Activated CD8-positive, alpha-beta memory T cell treated with anti-CD3 and anti-CD28 coated beads for 48 hours (primary cell): ENCODE measurements around the gene PLCB1.
A peak's percentile ranks its signal among the peaks of the same experiment; 100 is the strongest.
"Not testable (repeated sequence)": the region's sequence is repeated elsewhere in the genome, so short reads cannot be mapped to it uniquely, and the experiment has no call there.

Source experiments
- DNase-seq, 3 experiments: peaks; one replicate each; pipeline ENCODE4 v3.0.0-alpha.2; 2020; ENCODE audit warnings: low read depth in 2 of 3, low spot score in 2 of 3

Gene PLCB1

GRCh38 chr20:8131598-8132483 lies at the start of gene PLCB1:
Gene PLCB1, plus strand, starts transcription at chr20:8132266. Its CDS starts 386 bp downstream, at chr20:8132652.
- DNase-seq: peak; percentile 48 to 61 (median 55)

GRCh38 chr20:8082989-8083388 lies 49.1 kb upstream of the PLCB1 start:
- DNase-seq: no peak

GRCh38 chr20:8089668-8090067 lies 42.4 kb upstream of the PLCB1 start:
- DNase-seq: no peak

- no peak for DNase-seq
Measured at GRCh38 chr20:8094415-8094818, 37.6 kb upstream of the PLCB1 start.

- no peak for DNase-seq
Measured at GRCh38 chr20:8094850-8095249, 37.2 kb upstream of the PLCB1 start.

- DNase-seq: no peak
Measured at GRCh38 chr20:8095648-8096572, 36.2 kb upstream of the PLCB1 start.

GRCh38 chr20:8097307-8097706 lies 34.8 kb upstream of the PLCB1 start:
- DNase-seq: no peak

GRCh38 chr20:8104252-8104651 lies 27.8 kb upstream of the PLCB1 start:
- DNase-seq: no peak

GRCh38 chr20:8114612-8115011 lies 17.5 kb upstream of the PLCB1 start:
- DNase-seq: not testable (repeated sequence)

- no peak for DNase-seq
Measured at GRCh38 chr20:8115436-8115835, 16.6 kb upstream of the PLCB1 start.

GRCh38 chr20:8116067-8116811 lies 15.8 kb upstream of the PLCB1 start:
- no peak for DNase-seq

- no peak for DNase-seq
Measured at GRCh38 chr20:8117636-8118035, 14.4 kb upstream of the PLCB1 start.

- no peak for DNase-seq
Measured at GRCh38 chr20:8118039-8118438, 14.0 kb upstream of the PLCB1 start.

GRCh38 chr20:8118760-8119159 lies 13.3 kb upstream of the PLCB1 start:
- no peak for DNase-seq

- DNase-seq: no peak
Measured at GRCh38 chr20:8121666-8122065, 10.4 kb upstream of the PLCB1 start.

- no peak for DNase-seq
Measured at GRCh38 chr20:8124639-8125038, 7.4 kb upstream of the PLCB1 start.

- no peak for DNase-seq
Measured at GRCh38 chr20:8126181-8126580, 5.9 kb upstream of the PLCB1 start.

GRCh38 chr20:8126841-8127378 lies 5.2 kb upstream of the PLCB1 start:
- DNase-seq: no peak

- DNase-seq: no peak
Measured at GRCh38 chr20:8127553-8128255, 4.4 kb upstream of the PLCB1 start.
